ENCODE data around the gene CLEC18C.
"Not testable (repeated sequence)": the region's sequence is repeated elsewhere in the genome, so short reads cannot be mapped to it uniquely, and the experiment has no call there.

CLEC18C gene

GRCh38 chr16:70173212-70173837 lies at the start of gene CLEC18C:
Gene CLEC18C, plus strand, starts transcription at chr16:70173787. Its CDS starts 492 bp downstream, at chr16:70174279.
- not testable (repeated sequence) for DNase-seq

DNA sequence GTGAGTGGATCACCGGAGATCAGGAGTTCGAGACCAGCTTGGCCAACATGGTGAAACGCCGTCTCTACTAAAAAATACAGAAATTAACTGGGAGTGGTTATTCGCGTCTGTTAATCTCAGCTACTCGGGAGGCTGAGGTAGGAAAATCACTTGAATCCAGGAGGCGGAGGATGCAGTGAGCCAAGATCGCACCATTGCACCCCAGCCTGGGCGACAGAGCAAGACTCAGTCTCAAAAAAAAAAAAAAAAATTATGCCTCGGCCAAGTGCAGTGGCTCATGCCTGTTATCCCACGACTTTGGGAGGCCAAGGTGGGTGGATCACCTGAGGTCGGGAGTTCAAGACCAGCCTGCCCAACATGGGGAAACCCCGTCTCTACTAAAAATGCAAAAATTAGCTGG lies 49.8 kb upstream of the CLEC18C start:
- not testable (repeated sequence) for DNase-seq

DNA sequence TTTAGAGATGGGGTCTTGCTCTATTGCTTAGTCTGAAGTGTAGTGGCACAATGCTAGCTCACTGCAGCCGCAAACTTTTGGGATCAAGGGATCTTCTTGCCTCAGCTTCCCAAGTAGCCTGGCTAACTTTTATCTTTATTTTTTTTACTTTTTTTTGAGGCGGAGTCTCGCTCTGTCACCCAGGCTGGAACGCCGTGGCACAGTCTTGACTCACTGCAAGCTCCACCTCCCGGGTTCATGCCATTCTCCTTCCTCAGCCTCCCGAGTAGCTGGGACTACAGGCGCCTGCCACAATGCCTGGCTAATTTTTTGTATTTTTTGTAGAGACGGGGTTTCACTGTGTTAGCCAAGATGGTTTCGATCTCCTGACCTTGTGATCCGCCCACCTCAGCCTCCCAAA lies 47.4 kb upstream of the CLEC18C start:
- not testable (repeated sequence) for DNase-seq

DNA sequence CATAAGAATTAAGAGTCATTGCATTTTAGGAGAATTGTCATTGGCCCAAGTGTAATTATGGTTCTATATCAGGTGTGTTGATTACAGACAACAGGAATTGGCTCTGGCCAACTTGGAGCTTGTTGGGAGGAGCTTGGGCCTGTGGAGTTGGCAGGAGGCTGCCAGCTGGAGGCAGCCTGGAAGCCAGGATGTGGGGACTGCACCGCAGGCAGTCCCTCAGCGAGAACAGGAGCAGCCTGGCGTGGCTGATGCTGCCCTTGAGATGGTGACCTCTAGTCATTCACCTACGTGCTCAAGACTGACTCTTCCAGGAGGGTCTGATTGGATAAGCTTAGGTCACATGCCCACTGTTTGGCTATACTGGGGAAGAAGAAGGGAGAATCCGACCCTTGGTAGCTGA lies 45.9 kb upstream of the CLEC18C start:
- DNase-seq: not testable (repeated sequence)

DNA sequence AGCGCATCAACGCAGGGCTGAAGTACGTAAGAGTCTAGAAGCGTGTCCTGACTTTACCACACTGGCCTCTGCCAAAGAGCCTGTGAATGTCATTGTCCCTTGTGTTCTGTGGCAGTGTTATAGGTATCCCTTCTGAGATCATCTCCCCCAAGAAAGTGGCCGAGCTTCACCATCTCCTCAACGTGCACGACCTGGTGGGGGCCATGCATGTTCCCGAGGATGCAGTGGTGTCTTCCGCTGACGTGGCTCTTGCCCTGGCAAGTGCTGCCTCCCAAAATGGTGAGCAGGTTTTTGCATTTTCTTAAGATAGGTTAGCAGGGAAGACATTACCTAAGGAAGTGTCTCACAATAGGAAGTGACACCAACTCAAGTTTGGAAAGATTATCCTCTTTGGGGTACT lies 44.7 kb upstream of the CLEC18C start:
- not testable (repeated sequence) for DNase-seq

DNA sequence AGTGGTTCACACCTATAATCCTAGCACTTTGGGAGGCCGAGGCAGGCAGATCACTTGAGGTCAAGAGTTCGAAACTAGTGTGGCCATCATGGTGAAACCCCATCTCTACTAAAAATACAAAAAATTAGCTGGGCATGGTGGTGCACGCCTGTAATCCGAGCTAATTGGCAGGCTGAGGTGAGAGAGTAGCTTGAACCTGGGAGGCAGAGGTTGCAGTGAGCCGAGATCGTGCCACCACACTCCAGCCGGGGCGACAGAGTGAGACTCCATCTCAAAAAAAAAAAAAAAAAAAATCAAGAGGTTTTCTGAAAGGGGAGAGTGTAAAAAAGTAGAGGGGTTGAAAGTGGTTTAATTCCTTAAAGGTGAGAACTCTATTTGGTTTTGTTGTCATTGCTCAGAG lies 37.8 kb upstream of the CLEC18C start:
- DNase-seq: not testable (repeated sequence)

- not testable (repeated sequence) for DNase-seq
These were observed 37.0 kb upstream of the CLEC18C start for GRCh38 chr16:70136595-70136994.

- not testable (repeated sequence) for DNase-seq
These were observed 30.8 kb upstream of the CLEC18C start for GRCh38 chr16:70142739-70143138.

GRCh38 chr16:70143231-70143895 lies 30.2 kb upstream of the CLEC18C start:
- not testable (repeated sequence) for DNase-seq

- not testable (repeated sequence) for DNase-seq
These were observed 25.7 kb upstream of the CLEC18C start for GRCh38 chr16:70147853-70148252.

DNA sequence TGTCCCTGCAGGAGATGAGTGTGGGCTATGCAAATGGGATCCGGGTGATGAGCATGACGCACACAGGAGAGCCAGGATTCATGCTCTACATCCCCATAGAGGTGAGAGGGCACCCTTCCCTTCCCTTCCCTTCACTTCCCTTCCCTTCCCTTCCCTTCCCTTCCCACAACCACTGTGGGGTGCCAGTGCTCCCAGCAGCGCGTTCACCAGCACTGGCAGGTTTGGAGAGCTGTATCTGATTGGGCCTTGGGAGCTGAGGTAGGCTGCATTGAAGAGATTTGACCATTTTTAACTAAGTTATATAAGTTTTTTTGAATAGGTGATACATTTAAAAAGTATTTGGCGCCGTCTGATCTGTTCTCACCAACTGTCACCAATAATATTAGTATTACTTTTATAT lies 25.1 kb upstream of the CLEC18C start:
- not testable (repeated sequence) for DNase-seq

DNA sequence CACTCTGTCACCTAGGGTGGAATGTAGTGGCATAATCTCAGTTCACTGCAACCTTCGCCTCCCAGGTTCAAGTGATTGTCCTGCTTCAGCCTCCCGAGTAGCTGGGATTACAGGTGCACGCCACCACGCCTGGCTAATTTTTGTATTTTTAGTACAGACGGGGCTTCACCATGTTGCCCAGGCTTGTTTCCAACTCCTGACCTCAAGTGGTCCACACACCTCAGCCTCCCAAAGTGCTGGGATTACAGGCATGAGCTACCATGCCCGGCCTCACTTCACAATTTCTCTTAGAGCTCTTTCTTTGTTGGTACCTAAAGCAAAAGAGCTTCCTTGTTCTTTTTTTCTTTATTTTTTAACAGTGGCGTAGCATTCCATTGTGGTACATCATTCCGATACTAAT lies 24.3 kb upstream of the CLEC18C start:
- DNase-seq: not testable (repeated sequence)

GRCh38 chr16:70151391-70151790 lies 22.2 kb upstream of the CLEC18C start:
- no peak for DNase-seq

DNA sequence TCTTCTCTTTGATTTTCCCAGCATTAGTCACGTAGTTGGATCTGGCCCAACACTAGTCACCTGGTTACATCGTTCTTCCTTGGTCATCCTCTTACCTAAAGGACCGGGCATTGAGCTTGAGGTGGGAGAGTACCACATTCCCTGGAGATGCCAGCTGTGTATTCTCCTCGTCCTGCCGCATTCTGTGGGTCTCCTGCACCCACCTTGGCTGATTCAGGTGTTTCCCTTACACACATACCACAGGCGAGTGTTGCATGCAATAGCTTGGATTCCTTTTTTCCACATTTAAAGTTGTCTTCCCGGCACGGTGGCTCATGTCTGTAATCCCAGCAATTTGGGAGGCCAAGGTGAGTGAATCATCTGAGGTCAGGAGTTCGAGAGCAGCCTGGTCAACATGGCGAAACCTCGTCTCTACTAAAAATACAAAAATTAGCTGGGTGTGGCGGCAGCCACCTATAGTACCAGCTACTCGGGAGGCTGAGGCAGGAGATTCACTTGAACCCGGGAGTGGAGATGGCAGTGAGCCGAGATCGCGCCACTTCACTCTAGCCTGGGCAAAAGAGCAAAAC lies 21.6 kb upstream of the CLEC18C start:
- DNase-seq: no peak

DNA sequence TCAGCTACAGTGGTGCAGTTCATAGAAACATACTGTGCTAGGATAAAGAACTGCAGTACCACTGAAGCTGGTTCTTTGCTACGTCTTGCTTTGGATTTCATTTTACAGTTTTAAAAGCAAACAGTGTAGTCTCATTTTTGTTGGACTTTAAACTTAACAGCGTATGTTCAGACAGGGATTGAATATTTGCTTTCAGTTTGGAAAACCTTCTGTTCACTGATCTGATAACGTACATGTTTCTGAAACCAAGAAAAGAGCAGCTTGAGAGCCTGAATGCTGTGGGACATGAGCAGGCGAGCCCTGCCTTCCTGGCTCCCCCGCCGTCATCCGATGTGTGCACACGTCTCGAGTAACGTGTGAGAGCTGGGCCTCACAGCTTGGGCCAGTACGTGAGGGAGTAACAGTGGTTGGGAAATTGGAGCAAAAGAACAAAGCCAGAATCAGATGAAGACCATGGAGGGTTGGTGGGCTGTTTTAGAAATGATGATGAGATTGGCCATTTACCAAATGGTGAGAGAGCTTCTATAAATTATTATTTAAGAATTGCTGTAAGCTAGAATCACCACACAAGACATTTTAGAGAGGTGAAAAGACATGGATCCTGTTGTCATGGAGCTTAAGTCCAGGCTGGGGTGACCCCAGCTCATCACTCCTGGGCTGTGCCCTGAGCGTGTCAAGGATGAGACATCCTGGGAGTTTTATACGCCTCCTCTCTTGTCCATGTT lies 20.8 kb upstream of the CLEC18C start:
- no peak for DNase-seq

DNA sequence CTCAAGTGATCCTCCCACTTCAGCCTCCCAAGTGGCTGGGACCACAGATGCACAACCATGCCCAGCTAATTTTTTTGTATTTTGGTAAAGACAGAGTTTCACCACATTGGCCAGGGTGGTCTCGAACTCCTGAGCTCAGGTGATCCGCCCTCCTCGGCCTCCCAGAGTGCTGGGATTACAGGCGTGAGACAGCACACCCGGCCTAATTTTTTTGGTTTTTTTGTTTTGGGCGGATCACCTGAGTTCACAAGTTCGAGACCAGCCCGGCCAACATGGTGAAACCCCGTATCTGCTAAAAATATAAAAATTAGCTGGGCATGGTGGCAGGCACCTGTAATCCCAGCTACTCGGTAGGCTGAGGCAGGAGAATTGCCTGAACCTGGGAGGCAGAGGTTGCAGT lies 18.9 kb upstream of the CLEC18C start:
- not testable (repeated sequence) for DNase-seq

DNA sequence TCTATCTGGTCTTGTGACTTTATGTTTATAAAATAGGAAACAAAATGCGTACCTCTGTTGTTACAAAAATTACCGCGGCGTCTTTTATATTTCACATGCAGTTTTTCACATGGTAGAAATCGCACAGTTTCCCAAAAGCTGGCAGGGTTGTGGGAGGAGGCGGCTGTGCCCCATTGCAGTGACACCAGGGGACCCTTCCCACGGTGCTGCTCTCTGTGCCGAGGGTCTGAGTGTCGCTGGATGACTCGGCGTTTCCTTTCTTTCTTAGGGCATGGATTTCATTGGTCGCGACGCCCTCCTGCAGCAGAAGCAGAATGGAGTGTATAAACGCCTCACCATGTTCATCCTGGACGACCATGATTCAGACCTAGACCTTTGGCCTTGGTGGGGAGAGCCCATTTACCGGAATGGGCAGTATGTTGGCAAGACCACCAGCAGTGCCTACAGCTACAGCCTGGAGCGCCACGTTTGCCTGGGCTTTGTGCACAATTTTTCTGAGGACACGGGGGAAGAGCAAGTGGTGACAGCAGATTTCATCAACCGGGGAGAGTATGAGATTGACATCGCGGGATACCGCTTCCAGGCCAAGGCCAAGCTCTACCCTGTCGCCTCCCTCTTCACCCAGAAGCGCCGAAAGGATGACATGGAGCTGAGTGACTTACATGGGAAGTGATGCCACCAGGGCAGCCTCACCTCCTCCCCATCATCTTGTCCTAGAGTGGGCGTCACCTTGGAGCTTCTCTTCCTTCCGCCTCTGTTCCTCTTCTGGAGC lies 17.2 kb upstream of the CLEC18C start:
- DNase-seq: no peak

DNA sequence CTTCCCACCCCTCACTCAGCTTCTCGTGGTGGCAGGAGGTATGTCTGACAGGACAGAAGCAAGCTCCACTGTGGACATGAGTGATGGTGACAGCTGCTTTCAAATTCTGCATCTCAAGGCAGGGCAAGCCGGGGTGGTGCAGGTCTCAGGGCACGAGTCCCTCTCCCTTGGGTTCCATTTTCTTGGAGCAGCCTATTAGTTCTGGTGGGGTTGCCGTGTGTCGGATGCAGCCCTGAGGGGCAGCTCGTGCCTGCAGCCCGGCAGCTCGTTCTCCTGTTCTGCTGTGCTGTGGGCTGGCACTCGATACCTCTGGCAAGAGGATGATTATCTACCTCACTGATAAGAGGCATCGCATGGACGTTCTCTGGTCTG lies 16.5 kb upstream of the CLEC18C start:
- no peak for DNase-seq

DNA sequence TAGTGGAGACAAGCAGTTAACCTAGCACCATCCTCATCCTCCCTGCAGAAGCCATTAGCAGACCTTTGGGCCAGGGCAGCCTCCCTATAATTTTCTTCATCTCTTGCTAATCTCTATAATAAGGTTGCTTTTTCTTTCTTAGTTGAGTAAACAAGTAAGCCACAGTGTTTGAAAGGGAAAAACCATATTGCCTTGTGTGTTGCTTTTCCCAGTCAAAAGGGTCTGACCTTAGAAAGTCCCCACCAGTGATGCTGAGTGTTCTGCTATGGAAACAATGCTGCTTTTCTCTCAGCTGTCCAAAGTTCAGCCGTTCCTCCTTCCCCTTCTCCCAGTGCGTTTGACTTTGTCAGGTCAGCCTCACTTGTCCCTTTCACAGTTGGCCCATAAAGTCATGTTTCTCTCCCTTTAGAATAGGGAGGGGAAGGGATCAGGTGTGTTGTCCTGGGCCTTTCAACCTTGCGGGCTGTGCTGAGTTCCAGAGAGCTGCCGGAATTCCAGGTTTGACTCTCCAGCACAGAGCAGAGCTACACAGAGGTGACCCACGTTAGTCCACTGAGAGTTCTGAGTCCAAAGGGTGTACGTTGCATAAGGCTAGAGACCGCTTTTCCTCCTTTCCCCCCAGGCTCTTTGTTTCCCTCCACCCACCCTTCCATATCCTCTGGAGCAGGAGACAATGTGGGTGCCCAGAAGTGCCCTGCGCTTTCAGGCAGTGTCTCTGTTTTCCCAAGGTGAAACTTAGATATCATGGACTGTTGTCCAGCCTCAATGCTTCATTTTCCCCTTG lies 15.9 kb upstream of the CLEC18C start:
- no peak for DNase-seq

- no peak for DNase-seq
These were observed 15.2 kb upstream of the CLEC18C start for GRCh38 chr16:70158261-70158939.

All from NK-92 treated with Interleukin-12 subunit alpha and Interleukin-12 subunit beta, amount 100 ng/mL, for 24 hours (cell line).